ENCODE results near the gene SIN3B. TPM values are rescaled to one million over a fixed set of nuclear protein-coding genes. Genes with fewer than 3 reads are reported as not detected.

Gene SIN3B
- total and polyA plus RNA-seq, 9 of the 15 experiments (the other 6 are each of a cell fraction or from before 2014, with no cell fraction given): 0.51 to 34.2 (median 14.3) TPM

- peak; percentile 32; the same call in 1 of the 2 replicates for TF ChIP-seq ATF7 (IDR thresholded peaks at IDR 0.05)
- TF ChIP-seq CSDE1 (IDR thresholded peaks at IDR 0.05): no peak
- peak; percentile 66 for TF ChIP-seq PRDM10 (IDR thresholded peaks at IDR 0.05; ENCODE audit: partially characterized antibody)
- peak; percentile 58; the same call in 1 of the 2 replicates for TF ChIP-seq SMARCE1 (IDR thresholded peaks at IDR 0.05)
- peak; percentile 40; the same call in 1 of the 2 replicates for TF ChIP-seq CTBP1 (IDR thresholded peaks at IDR 0.05; ENCODE audit: borderline replicate concordance)
- no peak for TF ChIP-seq RBM22 (IDR thresholded peaks at IDR 0.05; ENCODE audit: low read depth, low read length, poor library complexity, severe bottlenecking)
- TF ChIP-seq BRF2 (IDR thresholded peaks at IDR 0.05; ENCODE audit: borderline replicate concordance, insufficient read depth, insufficient read length): no peak
- TF ChIP-seq TAF7 (tag; IDR thresholded peaks at IDR 0.05): no peak
- TF ChIP-seq SREBF1 (IDR thresholded peaks at IDR 0.05; ENCODE audit: borderline replicate concordance, low read depth, low read length): no peak
- TF ChIP-seq TRIM24 (IDR thresholded peaks at IDR 0.05): no peak
- peak; percentile 97 for TF ChIP-seq ZNF384 (IDR thresholded peaks at IDR 0.05; ENCODE audit: low read depth, low read length)
- peak; percentile 69 for TF ChIP-seq ARID1B (IDR thresholded peaks at IDR 0.05)
- TF ChIP-seq FOSL1 (tag; conservative IDR thresholded peaks at IDR 0.05): peak; percentile 74
- TF ChIP-seq CBX5 (IDR thresholded peaks at IDR 0.05; ENCODE audit: borderline replicate concordance, low read depth): no peak
- peak; percentile 73 for TF ChIP-seq DPF2 (IDR thresholded peaks at IDR 0.05)
- peak; percentile 39; the same call in 1 of the 2 replicates for TF ChIP-seq NFE2 (IDR thresholded peaks at IDR 0.05; ENCODE audit: low read depth)
- 0 out of 6 replicates have a peak, but pooled peaks of 1 of the 3 experiments have one; percentile 23 for TF ChIP-seq CTCF (IDR thresholded peaks at IDR 0.05 in 2 of 3, conservative IDR thresholded peaks at IDR 0.05 in 1 of 3; ENCODE audit: insufficient read depth in 2 of 3, low read depth in 1 of 3, low read length in 3 of 3)
- no peak for TF ChIP-seq NR2F6 (CRISPR knock-in tag; IDR thresholded peaks at IDR 0.05)
- no peak for TF ChIP-seq NFRKB (IDR thresholded peaks at IDR 0.05; ENCODE audit: low read depth)
- peak; percentile 55 for TF ChIP-seq SMARCA4 (IDR thresholded peaks at IDR 0.05)
- TF ChIP-seq NFIX (CRISPR knock-in tag; IDR thresholded peaks at IDR 0.05; ENCODE audit: low read depth): no peak
These were observed 91.8 kb downstream of the SIN3B start (continued) for GRCh38 chr19:16920816-16921529.
